Measurements from ENCODE around the gene ZBTB32. TPM values are rescaled to one million over a fixed set of nuclear protein-coding genes. Genes with fewer than 3 reads are reported as not detected.
A peak's percentile ranks its signal among the peaks of the same experiment; 100 is the strongest.
"Not testable (repeated sequence)": the region's sequence is repeated elsewhere in the genome, so short reads cannot be mapped to it uniquely, and the experiment has no call there.

ZBTB32 gene
- total RNA-seq, 2 donors from 2014 or later = not detected

DNA sequence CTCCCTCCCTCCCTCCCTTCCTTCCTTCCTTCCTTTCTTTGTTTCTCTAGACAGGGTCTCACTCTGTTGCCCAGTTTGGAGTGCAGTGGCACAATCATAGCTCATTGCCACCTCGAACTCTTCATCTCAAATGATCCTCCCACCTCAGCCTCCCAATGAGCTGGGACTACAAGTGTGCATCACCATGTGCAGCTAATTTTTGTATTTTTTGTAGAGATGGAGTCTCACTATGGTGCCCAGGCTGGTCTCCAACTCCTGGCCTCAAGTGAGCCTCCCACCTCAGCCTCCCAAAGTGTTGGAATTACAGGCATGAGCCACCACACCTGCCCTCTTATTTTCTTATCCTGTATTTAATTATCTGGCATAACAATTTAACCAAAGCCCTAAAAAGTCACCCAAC is 33.7 kb upstream of the ZBTB32 start:
- Histone ChIP-seq H3K9me3 (no peaks in the 10 kb centered on the region), H3K27me3 (peaks cover 0 to 9% of the 10 kb centered on the region in 2 donors), H3K36me3 (peaks cover 4% of the 10 kb centered on the region), H3K4me1 (peaks cover 0 to 9% of the 10 kb centered on the region in 2 donors), H3K27ac (no peak overlapping the region), H3K4me3 (no peak overlapping the region)
- no peak for DNase-seq (ENCODE audit: low spot score)
- TF ChIP-seq, protein P1, sequence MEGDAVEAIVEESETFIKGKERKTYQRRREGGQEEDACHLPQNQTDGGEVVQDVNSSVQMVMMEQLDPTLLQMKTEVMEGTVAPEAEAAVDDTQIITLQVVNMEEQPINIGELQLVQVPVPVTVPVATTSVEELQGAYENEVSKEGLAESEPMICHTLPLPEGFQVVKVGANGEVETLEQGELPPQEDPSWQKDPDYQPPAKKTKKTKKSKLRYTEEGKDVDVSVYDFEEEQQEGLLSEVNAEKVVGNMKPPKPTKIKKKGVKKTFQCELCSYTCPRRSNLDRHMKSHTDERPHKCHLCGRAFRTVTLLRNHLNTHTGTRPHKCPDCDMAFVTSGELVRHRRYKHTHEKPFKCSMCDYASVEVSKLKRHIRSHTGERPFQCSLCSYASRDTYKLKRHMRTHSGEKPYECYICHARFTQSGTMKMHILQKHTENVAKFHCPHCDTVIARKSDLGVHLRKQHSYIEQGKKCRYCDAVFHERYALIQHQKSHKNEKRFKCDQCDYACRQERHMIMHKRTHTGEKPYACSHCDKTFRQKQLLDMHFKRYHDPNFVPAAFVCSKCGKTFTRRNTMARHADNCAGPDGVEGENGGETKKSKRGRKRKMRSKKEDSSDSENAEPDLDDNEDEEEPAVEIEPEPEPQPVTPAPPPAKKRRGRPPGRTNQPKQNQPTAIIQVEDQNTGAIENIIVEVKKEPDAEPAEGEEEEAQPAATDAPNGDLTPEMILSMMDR (IDR thresholded peaks at IDR 0.05) = no peak

DNA sequence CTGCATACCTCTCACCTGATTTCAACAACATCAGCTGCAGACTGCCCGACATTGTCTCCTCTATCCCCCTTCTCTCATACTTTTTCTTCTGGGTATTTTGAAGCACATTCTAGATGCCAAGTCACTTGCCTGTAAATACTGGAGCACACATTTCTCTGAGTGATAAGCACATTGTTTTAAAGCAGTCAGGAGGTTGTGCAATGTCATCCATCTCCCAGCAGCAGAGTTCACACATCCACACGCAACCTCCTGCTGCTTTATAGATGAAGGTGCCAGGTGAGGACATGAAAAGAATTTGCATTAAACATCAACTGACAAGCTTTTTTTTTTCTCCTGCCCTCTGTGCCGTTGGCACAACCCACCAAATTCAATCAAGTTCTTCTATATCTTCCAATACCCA is 32.5 kb upstream of the ZBTB32 start:
- DNase-seq (ENCODE audit: low spot score) = no peak
- no peak overlapping the region for H3K27ac ChIP-seq
- H3K36me3 ChIP-seq = no peaks in the 10 kb centered on the region
- no peak overlapping the region for H3K4me3 ChIP-seq
- TF ChIP-seq, protein P1 (IDR thresholded peaks at IDR 0.05) = no peak
- no peaks in the 10 kb centered on the region for H3K9me3 ChIP-seq
- peaks cover 0 to 9% of the 10 kb centered on the region in 2 donors for H3K27me3 ChIP-seq
- peaks cover 0 to 9% of the 10 kb centered on the region in 2 donors for H3K4me1 ChIP-seq

DNA sequence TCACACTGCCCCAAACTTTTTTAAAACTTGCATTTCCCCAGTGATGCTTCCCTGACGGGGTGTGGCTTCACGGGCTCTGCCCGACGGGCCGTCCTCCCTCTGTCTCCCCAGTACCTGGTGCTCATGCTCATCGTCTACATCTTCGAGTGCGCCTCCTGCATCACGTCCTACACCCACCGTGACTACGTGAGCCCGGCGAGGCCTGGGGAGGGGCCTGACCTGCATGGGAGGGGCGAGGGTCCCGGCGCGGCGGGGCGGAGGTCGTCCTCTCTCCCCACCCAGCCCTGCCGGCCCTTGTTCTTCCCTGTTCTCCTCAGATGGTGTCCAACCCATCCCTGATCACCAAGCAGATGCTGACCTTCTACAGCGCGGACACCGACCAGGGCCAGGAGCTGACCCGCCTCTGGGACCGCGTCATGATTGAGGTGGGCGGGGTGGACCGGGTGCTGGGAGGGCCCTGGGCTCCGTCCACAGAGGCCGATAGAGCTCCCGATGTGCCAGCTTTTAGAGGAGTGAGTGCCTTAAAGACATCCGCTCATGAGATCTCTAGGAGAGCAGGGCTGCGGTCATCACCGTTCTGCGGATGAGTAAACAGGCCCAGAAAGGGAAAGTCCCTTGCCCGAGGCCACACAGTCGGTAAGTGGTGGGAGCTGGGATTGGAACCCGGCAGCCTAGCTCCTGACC is 31.1 kb upstream of the ZBTB32 start:
- H3K27ac ChIP-seq = no peak overlapping the region
- no peaks in the 10 kb centered on the region for H3K36me3 ChIP-seq
- H3K4me3 ChIP-seq = peak overlapping the region; percentile 2 to 31
- TF ChIP-seq, protein P1 (IDR thresholded peaks at IDR 0.05) = no peak
- peak; percentile 60 for DNase-seq (ENCODE audit: low spot score)
- no peaks in the 10 kb centered on the region for H3K9me3 ChIP-seq
- H3K27me3 ChIP-seq = peaks cover 0 to 9% of the 10 kb centered on the region in 2 donors
- H3K4me1 ChIP-seq = peaks cover 0 to 9% of the 10 kb centered on the region in 2 donors

DNA sequence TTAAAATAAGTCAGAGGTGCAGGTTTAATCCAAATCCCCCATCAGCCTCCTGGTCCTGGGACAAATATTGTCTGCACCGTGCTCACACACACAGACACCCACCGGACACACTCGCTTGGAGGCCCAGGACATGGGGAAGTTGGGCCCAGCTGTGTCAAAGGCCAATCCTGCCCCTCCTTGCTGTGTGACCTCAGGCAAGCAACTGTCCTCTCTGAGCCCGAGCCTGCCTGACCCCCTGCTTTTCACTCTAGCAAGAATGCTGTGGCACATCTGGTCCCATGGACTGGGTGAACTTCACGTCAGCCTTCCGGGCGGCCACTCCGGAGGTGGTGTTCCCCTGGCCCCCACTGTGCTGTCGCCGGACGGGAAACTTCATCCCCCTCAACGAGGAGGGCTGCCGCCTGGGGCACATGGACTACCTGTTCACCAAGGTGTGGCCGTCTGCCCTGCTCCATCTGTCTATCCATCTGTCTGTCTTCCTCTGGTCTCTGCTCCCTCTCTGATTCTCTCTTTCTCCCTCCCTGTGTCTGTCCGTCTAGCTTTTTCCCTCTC is 28.7 kb upstream of the ZBTB32 start:
- H3K9me3 ChIP-seq = no peaks in the 10 kb centered on the region
- H3K27me3 ChIP-seq = peaks cover 0 to 9% of the 10 kb centered on the region in 2 donors
- TF ChIP-seq, protein P1 (IDR thresholded peaks at IDR 0.05) = no peak
- peaks cover 0 to 9% of the 10 kb centered on the region in 2 donors for H3K4me1 ChIP-seq
- H3K36me3 ChIP-seq = no peaks in the 10 kb centered on the region
- H3K27ac ChIP-seq = no peak overlapping the region
- no peak for DNase-seq (ENCODE audit: low spot score)
- no peak overlapping the region for H3K4me3 ChIP-seq

DNA sequence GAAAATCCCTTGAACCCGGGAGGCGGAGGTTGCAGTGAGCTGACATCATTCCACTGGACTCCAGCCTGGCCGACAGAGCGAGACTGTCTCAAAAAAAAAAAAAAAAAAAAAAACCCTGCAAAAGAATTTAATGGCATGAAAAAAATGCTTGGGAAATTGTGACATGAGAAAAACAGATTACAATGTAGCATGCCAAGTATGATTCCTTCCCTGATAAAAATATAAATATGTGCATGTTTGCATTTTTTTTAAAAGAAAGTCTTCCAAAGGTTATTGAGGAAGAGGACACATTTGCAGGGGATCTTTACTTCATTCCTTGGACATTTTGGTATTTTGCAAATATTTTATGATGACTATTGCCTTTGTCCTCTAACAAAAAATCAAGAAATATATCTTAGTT is 14.5 kb upstream of the ZBTB32 start:
- DNase-seq (ENCODE audit: low spot score) = no peak
- Histone ChIP-seq H3K9me3 (no peaks in the 10 kb centered on the region), H3K27ac (no peak overlapping the region), H3K4me1 (no peaks in the 10 kb centered on the region), H3K4me3 (no peak overlapping the region), H3K36me3 (no peaks in the 10 kb centered on the region), H3K27me3 (no peaks in the 10 kb centered on the region)
- TF ChIP-seq, protein P1 (IDR thresholded peaks at IDR 0.05) = no peak

DNA sequence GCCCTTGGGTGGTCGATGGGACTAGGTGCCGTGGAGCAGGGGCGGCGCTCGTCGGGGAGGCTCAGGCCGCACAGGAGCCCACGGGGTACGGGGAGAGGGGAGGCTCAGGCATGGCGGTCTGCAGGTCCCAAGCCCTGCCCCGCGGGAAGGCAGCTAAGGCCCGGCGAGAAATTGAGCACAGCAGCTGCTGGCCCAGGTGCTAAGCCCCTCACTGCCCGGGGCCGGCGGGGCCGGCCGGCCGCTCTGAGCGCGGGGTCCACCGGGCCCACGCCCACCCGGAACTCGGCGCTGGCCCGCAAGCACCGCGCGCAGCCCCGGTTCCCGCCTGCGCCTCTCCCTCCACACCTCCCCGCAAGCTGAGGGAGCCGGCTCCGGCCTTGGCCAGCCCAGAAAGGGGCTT is 13.3 kb upstream of the ZBTB32 start:
- not testable (repeated sequence) for H3K4me3 ChIP-seq; H3K27me3 ChIP-seq; DNase-seq (ENCODE audit: low spot score); H3K36me3 ChIP-seq; H3K27ac ChIP-seq; H3K9me3 ChIP-seq; H3K4me1 ChIP-seq

Measured in right atrium auricular region (tissue), 2 donors.